ENCODE measurements around the gene EXT2. TPM values are rescaled to one million over a fixed set of nuclear protein-coding genes. Genes with fewer than 3 reads are reported as not detected.

The EXT2 gene
- total RNA-seq (2014; rRNA removed; shearing (Covaris generic)), result 163 and 173 TPM in 2 replicates

DNA sequence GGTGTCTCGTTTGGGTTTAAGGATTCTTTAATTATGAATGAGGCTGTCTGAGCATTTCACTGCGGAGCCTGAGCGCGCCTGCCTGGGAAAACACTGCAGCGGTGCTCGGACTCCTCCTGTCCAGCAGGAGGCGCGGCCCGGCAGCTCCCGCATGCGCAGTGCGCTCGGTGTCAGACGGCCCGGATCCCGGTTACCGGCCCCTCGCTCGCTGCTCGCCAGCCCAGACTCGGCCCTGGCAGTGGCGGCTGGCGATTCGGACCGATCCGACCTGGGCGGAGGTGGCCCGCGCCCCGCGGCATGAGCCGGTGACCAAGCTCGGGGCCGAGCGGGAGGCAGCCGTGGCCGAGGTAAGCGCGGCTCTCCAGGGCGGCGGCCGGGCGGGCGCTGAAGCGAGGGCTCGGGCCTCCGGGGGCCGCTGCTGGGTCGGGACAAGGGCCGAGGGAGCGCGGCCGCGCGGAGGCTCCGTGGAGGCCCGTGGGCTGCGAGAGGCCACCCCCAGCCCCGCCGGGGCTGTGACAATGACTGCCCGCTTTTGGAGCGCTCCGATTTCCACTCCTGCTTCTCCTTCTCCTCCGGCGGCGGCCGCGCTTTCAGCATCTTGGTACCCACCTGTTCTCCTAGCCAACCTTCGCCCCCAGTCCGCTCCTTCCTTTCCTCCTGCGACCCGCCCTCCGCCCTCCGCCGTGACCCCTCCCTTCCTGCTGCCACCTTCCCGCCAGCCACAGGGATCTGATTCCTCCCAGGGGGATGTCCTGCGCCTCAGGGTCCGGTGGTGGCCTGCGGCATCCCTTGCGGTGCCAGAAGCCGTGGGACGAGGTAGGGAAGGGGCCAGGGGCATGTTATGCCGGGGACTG, at the start of gene EXT2:
Gene EXT2, plus strand, starts transcription at position 173 of the 854 bp plus-strand sequence. CDS start 12,035 bp downstream, outside the sequence.
- DNase-seq (ENCODE audit: low spot score), result peak; percentile 74

DNA sequence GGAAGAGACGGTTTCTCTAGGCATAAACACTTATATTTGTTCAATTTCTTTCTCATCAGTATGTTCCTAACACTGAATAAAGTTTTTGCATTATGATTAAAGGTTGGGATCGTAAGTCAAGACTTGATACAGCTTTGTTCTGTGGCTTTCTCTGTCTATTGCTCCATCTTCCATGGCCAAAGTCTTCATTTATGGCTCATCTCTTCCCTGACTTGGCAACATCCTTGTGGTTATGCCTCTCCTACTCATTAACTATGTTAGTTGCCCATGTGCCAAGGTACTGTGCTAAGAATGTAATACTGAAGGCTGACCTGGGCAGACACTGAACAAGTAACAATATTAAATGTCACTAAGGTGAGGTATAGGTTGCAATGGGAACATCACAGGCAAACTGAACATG, 49.3 kb upstream of the EXT2 start:
- DNase-seq (ENCODE audit: low spot score), result no peak

DNA sequence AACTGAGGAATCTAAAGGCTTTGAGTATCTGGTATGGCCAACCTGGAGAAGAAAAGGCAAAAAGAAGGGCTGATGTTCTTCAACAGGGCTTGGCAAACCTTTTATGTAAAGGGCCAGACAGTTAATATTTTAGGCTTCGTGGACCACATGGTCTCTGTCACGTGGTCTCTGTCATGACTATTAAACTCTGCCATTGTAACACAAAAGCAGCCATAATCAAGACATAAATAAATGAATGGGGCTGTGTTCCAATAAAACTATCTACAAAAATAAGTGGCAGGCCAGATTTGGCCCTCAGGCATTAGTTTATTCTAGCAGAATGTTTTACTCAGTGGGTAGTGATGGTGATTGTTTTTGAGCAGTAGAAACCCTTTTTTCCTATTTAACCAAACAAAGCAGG, 48.2 kb upstream of the EXT2 start:
- DNase-seq (ENCODE audit: low spot score), result no peak

DNA sequence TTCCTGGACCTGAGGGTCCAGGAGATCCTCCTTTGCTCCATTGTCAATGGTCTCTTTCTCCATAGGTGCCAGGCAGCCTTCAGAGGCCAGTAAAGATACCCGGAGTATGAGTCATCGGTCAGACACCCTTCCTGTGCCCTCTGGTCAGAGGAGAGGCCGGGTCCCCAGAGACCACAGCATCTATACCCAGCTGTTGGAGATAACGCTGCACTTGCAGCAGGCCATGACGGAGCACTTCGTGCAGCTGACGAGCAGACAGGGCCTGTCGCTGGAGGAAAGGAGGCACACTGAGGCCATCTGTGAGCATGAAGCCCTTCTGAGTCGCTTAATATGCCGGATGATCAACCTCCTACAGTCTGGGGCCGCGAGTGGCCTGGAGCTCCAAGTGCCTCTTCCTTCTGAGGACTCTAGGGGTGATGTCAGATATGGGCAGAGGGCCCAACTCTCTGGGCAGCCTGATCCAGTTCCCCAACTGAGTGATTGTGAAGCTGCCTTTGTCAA, 47.5 kb upstream of the EXT2 start, which contains the start of gene ACCSL:
Gene ACCSL, plus strand, starts transcription at position 51 of the 501 bp plus-strand sequence. Its CDS starts 56 bp downstream, at position 107.
- peak; percentile 45 for DNase-seq (ENCODE audit: low spot score)

DNA sequence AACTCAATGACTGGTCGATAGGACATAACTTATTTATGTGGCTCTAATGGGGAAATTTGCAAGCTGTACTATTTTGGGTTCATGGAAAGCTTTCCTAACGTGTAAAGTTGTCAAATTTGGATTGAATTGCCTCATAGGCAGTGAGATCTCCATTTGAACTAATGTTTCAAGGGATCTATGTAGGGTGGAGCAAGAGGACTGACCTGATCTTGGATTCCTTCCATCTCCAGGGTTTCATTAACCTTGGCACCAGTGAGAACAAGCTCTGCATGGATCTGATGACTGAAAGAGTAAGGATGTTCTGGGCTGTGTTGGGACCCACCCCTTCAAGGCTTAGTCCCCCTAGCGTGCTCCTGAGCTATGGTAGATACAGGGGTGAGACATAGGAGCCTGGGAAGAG, 45.6 kb upstream of the EXT2 start:
- DNase-seq (ENCODE audit: low spot score), result no peak

DNA sequence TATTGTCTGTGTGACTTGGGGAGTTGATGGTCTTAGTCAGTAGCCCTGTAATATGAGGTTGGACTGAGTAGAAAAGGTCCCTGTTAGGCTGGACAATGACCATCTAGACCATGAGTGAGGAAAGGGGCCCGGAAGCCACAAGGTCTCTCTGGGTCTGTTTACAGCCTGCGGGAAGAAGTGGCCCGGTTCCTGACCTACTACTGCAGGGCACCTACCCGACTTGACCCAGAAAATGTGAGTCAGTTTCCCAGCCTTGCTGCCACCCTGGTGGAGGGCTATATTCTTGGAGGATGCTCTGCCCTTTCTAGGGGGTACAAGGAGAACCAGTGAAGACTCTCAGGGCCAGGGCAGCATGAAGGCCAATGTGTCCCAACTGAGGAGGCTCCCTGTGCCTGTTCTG, 44.3 kb upstream of the EXT2 start:
- DNase-seq (ENCODE audit: low spot score), result no peak

DNA sequence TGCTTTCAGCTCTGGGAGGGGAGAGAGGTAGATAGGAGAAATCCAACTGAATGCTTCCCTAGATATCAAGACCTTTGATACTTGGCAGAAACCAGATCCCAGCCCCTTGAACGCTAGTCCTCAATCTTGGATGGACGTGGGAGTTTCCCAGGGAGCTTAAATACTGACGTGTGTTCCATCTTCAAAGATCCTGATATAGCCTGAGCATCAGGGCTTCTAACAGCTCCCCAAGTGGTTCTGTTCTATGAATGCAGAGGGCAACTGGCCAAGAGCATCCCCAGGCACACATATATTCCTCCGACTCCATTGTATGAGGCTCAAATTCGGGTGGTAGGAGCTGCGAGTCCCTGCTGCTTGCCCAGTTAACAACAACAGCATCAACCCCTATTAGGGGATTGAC, 38.1 kb upstream of the EXT2 start:
- no peak for DNase-seq (ENCODE audit: low spot score)

DNA sequence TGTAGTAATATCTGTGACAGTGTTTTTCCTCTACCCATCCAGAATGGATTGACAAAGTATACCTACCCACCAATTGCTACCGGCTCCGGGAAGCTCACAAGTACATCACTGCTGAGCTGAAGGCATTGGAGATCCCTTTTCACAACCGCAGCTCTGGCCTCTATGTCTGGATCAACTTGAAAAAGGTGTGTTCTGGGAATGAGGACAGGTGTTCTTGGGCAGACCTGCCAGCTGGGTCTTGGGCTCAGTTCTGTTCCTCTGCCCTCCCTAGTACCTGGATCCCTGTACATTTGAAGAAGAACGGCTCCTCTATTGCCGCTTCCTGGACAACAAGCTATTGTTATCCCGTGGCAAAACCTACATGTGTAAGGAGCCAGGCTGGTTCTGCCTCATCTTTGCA, 37.2 kb upstream of the EXT2 start:
- DNase-seq (ENCODE audit: low spot score), result no peak

DNA sequence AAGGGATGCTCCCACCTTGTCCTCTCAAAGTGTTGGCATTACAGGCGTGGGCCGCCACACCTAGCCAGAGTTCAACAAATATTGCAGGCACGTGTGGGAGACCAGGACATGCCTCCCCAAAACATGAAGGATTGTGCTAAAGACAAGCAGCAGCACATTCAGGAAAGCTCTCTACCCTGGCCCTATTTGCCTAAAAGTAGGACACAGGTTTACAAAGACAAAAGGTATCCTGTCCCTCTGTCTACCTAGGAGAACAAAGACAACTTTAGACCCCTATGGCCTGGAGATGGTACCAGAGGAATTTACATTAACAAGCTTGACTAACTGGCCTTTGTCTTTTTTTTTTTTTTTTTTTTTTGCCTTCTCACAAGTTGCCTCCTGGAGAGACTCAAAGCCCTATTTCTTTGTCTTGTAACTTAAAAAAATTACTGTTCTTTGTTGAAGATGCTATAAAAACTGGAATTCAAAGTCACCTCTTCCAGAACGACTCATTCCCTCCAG, 30.3 kb upstream of the EXT2 start:
- DNase-seq (ENCODE audit: low spot score), result no peak

DNA sequence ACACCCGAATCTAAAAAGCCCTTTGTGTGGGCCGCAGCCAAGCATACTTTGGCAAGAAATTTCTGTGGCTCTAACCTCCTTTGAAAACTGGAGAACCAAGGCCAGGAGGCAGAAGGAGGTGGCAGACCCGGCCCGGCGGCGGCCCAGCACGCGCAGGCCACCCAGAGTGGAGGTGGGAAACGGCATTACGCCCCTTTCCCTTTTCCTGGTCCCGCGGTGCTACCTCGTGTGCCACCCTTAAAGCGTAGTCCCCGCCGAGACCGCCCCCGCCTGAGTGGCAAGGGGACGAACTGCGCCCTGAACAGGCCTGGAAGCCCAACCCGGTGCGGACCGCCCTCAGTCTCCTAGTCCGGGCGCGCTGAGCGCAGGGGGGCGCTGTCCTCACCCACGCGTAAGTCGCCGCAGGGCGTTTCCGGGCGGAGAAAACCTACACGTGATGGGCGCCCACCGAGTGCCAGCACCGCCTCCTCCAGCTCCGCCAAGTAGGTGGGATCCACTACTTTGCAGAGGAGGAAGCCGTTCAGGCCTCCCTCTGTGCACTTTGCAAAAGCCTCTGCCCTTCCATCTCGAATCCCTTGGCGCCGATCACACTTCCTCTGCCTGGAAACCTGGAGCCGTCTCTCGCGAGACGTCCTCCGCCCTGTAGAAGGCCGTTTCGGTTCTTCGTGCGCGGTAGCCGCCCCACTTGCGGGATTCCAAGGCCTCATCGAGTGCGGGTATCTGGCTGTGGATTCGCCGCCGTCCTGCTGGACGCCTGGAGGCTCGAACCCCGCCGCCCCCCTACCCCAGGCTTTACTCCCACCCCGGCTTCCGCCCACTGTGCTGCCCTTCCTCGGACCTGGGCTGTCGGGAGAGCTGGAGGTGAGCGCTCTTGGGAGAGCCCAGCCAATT, 29.4 kb upstream of the EXT2 start, which contains the start of gene ACCS:
Gene ACCS, plus strand, starts transcription at position 430 of the 891 bp plus-strand sequence. CDS start 1,358 bp downstream, outside the sequence.
- peak; percentile 84 for DNase-seq (ENCODE audit: low spot score)

DNA sequence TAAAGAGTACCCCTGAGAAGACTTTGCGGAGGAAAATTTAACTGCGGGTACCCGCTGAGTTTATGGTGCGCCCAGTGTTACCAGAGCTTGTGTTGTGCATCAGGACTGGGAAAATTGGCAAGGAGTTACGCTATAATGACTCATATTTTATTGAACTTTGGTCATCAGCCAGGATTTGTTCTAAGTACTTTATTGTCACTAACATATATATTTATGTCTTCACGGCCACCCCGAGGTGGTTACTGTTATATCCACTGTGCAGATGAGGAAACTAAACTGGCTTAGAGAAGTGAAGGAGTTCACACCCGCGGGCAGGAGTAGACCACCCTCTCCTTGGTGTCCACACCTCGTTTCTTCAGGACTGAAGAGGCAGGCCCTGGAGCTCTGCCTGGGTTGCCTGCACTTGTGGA, 28.7 kb upstream of the EXT2 start:
- DNase-seq (ENCODE audit: low spot score), result peak; percentile 66

DNA sequence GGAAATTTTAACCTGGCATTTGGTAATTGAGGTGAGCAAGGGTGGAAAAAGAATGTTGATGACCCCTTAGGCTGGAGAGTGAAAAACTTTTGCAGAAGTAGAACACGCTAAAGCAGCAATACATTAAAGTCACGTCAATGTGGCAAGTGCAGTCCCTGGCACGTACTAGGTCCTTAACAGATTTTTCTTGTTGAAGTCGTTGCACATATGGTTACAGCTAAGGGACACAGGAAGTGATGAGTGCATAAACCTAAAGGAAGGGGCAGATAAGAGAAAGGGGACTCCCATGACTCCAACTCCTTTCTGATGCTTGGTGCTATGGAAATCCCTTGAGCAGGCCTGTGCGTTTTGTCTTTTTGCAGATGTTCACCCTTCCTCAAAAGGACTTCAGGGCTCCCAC, 28.2 kb upstream of the EXT2 start:
- DNase-seq (ENCODE audit: low spot score), result no peak

DNA sequence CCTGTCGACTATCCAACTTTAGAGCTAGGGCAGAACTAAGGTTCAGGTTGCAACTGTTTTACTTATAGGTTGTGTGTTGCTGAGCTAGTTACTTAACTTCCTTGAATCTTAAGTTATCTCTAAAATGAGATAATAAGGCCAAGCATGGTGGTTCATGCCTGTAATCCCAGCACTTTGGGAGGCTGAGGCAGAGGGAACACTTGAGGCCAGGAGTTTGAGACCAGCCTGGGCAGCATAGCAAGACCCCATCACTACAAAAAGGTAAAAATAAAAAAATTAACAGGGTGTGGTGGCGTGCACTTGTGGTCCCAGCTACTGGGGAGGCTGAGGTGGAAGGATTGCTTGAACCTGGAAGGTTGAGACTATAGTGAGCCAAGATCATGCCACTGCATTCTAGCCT, 27.3 kb upstream of the EXT2 start:
- no peak for DNase-seq (ENCODE audit: low spot score)

DNA sequence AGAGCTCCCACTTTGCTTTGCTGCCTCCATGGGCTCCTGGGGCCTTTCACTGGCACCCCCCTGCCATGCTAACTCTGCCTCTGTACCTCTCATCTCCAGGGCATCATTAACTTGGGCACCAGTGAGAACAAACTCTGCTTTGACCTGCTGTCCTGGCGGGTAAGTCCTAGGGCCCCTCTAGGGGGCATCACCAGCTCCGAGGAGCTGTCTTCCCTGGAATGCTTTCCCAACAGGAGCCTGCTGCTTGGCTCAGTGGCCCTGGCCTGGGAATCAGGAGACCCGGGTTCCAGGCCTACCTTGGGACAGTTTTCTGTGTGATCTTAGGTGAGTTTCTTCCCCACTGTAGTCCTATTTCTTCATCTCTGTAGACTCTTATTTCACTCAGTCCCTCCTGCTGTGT, 24.3 kb upstream of the EXT2 start:
- no peak for DNase-seq (ENCODE audit: low spot score)

DNA sequence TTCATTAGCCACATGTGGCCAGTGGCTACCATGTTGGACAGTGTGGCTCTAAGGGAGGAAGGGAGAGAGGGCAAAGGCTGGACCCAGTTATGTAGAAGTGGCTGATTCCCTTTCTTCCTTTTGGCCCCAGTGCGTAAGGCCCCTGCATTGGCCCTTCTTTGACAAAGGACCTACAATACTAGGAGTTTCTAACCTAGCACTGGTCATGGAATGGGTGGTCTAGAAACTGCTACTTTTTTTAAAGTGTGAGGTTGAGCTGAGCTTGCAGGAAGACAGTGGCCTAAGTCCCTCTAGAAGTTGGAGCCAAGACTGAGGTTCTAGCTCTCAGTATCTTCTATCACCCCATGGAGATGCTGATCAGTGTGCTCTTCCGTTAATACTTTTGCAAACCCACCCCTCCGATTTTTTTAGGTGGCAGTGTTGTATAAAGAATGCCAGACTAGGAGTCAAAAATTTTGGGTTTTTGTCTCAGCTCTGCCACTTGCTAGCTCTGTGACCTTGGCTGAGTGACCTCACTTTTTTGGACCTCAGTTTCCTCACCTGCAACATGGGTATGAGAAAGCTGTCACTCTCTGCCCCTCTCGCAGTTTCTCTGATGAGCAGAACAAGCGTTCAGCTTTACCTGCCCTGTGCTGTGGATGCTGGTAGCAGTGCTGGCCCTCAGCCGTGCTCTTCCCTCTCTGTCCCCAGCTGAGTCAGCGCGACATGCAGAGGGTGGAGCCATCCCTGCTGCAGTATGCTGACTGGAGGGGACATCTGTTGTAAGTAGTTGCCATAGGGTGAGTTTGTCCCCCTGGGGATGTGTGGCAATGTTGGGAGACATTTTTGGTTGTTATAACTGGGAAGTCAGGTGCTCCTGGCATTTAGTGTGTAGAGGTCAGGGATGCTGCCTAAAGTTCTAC, 22.5 kb upstream of the EXT2 start:
- no peak for DNase-seq (ENCODE audit: low spot score)

DNA sequence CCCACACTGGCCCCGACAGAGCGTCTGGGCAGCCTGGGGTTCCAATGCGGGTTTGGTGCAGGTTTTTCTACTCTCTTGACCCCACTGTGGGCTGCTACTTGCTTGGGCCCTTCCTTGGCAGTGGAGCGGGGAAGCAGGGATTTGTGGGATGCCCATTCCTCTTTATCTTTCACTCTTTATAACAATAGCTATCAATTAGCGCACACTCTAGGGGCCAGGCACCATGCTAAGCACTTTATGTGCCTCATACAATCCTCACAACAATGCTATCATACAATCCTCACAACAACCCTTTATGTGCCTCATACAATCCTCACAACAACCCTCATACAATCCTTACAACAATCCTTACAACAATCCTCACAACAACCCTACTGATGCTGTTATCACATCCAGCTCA, 16.7 kb upstream of the EXT2 start:
- no peak for DNase-seq (ENCODE audit: low spot score)

DNA sequence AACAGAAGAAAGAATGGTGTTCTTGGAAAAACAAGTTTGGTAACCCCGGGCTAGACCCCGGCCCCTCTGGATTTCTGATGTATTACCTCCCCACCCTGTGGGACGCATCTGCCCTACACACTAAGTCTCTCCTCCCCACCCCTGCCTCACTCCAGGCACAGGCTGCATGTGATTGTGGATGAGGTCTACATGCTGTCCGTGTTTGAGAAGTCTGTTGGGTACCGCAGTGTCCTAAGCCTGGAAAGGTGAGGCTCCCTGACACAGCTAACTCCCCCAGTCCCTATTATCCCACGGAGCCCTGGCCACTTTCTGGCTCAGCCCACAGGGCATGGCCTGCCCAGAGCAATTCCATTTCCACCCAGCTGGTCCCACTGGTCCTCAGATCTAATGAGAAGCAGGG, 16.1 kb upstream of the EXT2 start:
- no peak for DNase-seq (ENCODE audit: low spot score)

DNA sequence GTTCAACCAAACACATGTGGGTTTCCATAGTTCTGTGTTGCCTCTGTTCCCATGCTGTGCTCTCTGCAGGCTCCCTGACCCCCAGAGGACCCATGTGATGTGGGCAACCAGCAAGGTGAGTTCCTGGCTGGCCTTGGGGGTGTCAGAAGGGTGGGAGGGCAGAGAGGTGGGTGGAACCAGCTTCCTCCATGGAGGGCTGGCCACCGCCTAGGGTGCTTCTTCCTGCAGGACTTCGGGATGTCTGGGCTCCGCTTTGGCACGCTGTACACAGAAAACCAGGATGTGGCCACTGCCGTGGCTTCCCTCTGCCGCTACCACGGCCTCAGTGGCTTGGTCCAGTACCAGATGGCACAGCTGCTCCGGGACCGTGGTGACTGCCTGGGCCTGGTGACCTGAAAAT, 14.5 kb upstream of the EXT2 start:
- DNase-seq (ENCODE audit: low spot score), result no peak

DNA sequence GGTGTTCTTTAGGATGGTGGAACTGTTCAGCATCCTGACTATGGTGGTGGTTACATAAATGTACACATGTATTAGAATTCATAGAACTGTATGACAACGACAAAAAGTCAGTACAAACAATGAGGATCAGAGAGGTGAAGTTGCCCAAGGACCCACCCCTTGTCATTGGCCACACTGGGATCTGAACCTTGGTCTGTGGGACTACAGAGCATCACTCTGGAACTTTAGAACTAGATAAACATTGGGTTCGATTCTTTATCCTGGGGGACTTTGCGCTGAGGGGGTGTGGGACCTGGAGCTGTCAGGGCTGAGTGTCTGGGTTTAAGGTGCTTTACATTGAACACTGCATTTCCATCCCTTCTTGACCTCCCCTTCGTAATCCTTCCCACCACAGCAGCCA, 12.8 kb upstream of the EXT2 start:
- DNase-seq (ENCODE audit: low spot score), result no peak

DNA sequence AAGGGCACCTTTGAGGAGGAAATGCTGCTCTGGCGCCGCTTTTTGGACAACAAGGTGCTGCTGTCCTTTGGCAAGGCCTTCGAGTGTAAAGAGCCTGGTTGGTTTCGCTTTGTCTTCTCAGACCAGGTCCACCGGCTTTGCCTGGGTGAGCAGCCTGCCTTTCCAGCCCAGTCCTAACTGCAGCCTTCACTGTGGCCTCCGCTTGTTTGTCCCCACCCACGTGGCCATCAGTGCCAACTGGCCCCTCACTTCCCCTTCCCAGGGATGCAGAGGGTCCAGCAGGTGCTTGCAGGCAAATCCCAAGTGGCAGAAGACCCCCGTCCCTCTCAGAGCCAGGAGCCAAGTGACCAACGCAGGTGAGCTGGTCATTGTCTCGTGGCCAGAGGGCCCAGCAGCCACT, 12.0 kb upstream of the EXT2 start:
- no peak for DNase-seq (ENCODE audit: low spot score)

DNA sequence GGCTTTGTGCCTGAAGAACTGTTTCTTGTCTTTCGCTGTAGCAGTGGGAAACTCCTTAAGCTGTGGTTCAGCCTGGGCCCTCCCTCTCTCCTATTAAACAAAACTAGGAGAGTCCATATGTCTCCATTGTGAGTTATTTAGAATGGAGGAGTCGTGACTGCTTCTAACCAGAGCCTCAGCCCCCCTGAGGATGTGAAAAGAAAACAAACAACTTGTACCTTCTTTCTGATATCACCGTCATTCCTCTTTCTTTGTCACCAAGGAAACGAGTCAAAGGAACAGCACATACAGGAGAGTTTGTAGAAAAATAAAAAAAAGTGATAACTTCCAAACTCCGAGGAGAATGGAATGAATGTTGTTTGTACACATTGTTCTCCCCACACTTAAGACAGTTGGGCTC, 11.6 kb upstream of the EXT2 start:
- DNase-seq (ENCODE audit: low spot score), result no peak
